GM19035 (cell line): Measurements from ENCODE around the gene ACTRT3.
"Not testable (repeated sequence)": the region's sequence is repeated elsewhere in the genome, so short reads cannot be mapped to it uniquely, and the experiment has no call there.

ENCODE experiments used
- ATAC-seq: cut with Tn5 transposase; IDR thresholded peaks from one replicate; pipeline ENCODE4 v1.9.1; 2021; ENCODE audit not compliant: unreplicated experiment

The ACTRT3 gene

GRCh38 chr3:169772897-169773816 is 3.8 kb upstream of the ACTRT3 start, which contains the start of gene MYNN:
Gene MYNN, plus strand, starts transcription at chr3:169773396. Its CDS starts 900 bp downstream, at chr3:169774296.
- peak; percentile 84 for ATAC-seq

GRCh38 chr3:169772305-169772896 is 3.0 kb upstream of the ACTRT3 start:
- ATAC-seq, result peak; percentile 21

- ATAC-seq, result no peak
These were observed 2.3 kb upstream of the ACTRT3 start for GRCh38 chr3:169771497-169772304.

- ATAC-seq, result peak; percentile 72
These were observed 4.3 kb downstream of the ACTRT3 start, which contains the start of gene TERC for GRCh38 chr3:169764882-169765612. Gene TERC, minus strand, starts transcription at chr3:169765060.

- peak; percentile 44 for ATAC-seq
These were observed 5.0 kb downstream of the ACTRT3 start for GRCh38 chr3:169764312-169764881.

GRCh38 chr3:169760479-169760878 is 8.9 kb downstream of the ACTRT3 start:
- ATAC-seq, result no peak

- ATAC-seq, result no peak
These were observed 10.1 kb downstream of the ACTRT3 start for GRCh38 chr3:169759256-169759655.

GRCh38 chr3:169758359-169758994 is 10.9 kb downstream of the ACTRT3 start:
- ATAC-seq, result no peak

GRCh38 chr3:169755488-169755887 is 13.9 kb downstream of the ACTRT3 start:
- ATAC-seq, result no peak

GRCh38 chr3:169754711-169755110 is 14.7 kb downstream of the ACTRT3 start:
- no peak for ATAC-seq

GRCh38 chr3:169751875-169752274 is 17.5 kb downstream of the ACTRT3 start:
- no peak for ATAC-seq

- no peak for ATAC-seq
These were observed 18.7 kb downstream of the ACTRT3 start for GRCh38 chr3:169750665-169751064.

- no peak for ATAC-seq
These were observed 20.7 kb downstream of the ACTRT3 start for GRCh38 chr3:169748670-169749069.

GRCh38 chr3:169746924-169747323 is 22.4 kb downstream of the ACTRT3 start:
- no peak for ATAC-seq

GRCh38 chr3:169744366-169745054 is 24.9 kb downstream of the ACTRT3 start:
- ATAC-seq, result no peak

GRCh38 chr3:169739067-169739466 is 30.3 kb downstream of the ACTRT3 start:
- no peak for ATAC-seq

GRCh38 chr3:169731857-169732256 is 37.5 kb downstream of the ACTRT3 start:
- ATAC-seq, result not testable (repeated sequence)

GRCh38 chr3:169722724-169723123 is 46.6 kb downstream of the ACTRT3 start:
- ATAC-seq, result no peak

GRCh38 chr3:169718415-169718814 is 50.9 kb downstream of the ACTRT3 start:
- ATAC-seq, result not testable (repeated sequence)
